PC-9 (cell line): Measurements from ENCODE around the gene MAPRE3. TPM values are rescaled to one million over a fixed set of nuclear protein-coding genes. Genes with fewer than 3 reads are reported as not detected.

Experiments used
- BruUV-seq: library from RNA; stranded (reverse); fragments of 400-500 nt; replicated peaks from 2 replicates; lab custom pipeline; 2021; lab: Mats Ljungman, UMichigan
- CTCF ChIA-PET: fragments of 300-600 bp; sonication (Branson Sonifier 250); formaldehyde crosslinking; loops from one replicate; lab custom pipeline; 2022; ENCODE audit warnings: antibody characterized with exemption; lab: Charles Lee
- POLR2A ChIA-PET: fragments of 300-600 bp; sonication (Branson Sonifier 250); formaldehyde crosslinking; loops from one replicate; lab custom pipeline; 2022; ENCODE audit warnings: antibody characterized with exemption; ENCODE audit not compliant: unreplicated experiment; lab: Charles Lee
- DNase-seq, 2 experiments: peaks; one replicate each; pipeline versions ENCODE4 v3.0.0 to v3.0.0-alpha.2; 2015 to 2022; ENCODE audit warnings: mixed read lengths in 1 of 2
- H2AFZ ChIP-seq: fragments of 200-600 bp; sonication (generic); 2 replicates; pipeline ENCODE4 v1.8.1; 2017; ENCODE audit warnings: antibody characterized with exemption
- H3F3A ChIP-seq: fragments of 200-600 bp; sonication (generic); 2 replicates; pipeline ENCODE4 v1.8.1; 2017; ENCODE audit warnings: antibody characterized with exemption, mild to moderate bottlenecking, low read depth; ENCODE audit not compliant: insufficient read depth
- H3K27ac ChIP-seq: fragments of 200-600 bp; sonication (generic); 2 replicates; pipeline ENCODE4 v1.6.1; 2016; ENCODE audit warnings: mixed run types
- H3K27me3 ChIP-seq: fragments of 200-600 bp; sonication (generic); 2 replicates; pipeline ENCODE4 v1.6.1; 2016; ENCODE audit warnings: low read depth, mixed run types; ENCODE audit not compliant: insufficient read depth
- H3K36me3 ChIP-seq: fragments of 200-600 bp; sonication (generic); 2 replicates; pipeline ENCODE4 v1.6.1; 2016; ENCODE audit warnings: low read depth, mixed run types
- H3K4me1 ChIP-seq: fragments of 200-600 bp; sonication (generic); replicated peaks from 2 replicates; pipeline ENCODE4 v1.6.1; 2016; ENCODE audit warnings: mixed run types; ENCODE audit not compliant: insufficient read depth
- H3K4me2 ChIP-seq: fragments of 200-600 bp; sonication (generic); 2 replicates; pipeline ENCODE4 v1.6.1; 2017; ENCODE audit warnings: mixed run types
- H3K4me3 ChIP-seq: fragments of 200-600 bp; sonication (generic); 2 replicates; pipeline ENCODE4 v1.6.1; 2016; ENCODE audit warnings: mixed run types
- H3K79me2 ChIP-seq: fragments of 200-600 bp; sonication (generic); 2 replicates; pipeline ENCODE4 v1.6.1; 2017; ENCODE audit warnings: low read depth, mixed run types
- H3K9me2 ChIP-seq: fragments of 200-600 bp; sonication (generic); 2 replicates; pipeline ENCODE4 v1.8.1; 2017; ENCODE audit warnings: mild to moderate bottlenecking; ENCODE audit not compliant: insufficient read depth
- H3K9me3 ChIP-seq: fragments of 200-600 bp; sonication (generic); 2 replicates; pipeline ENCODE4 v1.8.1; 2016; ENCODE audit warnings: low read depth; ENCODE audit not compliant: insufficient read depth
- H4K20me1 ChIP-seq: fragments of 200-600 bp; sonication (generic); 2 replicates; pipeline ENCODE4 v1.8.1; 2017; ENCODE audit not compliant: insufficient read depth
- EZH2 ChIP-seq: fragments of 200-600 bp; sonication (generic); IDR thresholded peaks from 2 replicates; pipeline ENCODE4 v1.8.0; 2017; ENCODE audit warnings: antibody characterized with exemption, low read depth
- intact Hi-C: fragments of 100-400 bp; cut with micrococcal nuclease; formaldehyde crosslinking; loops from one replicate; pipeline ENCODE4 v1.10.0; 2022; ENCODE audit not compliant: unreplicated experiment
- total RNA-seq: library from RNA; stranded (reverse); gene quantifications from 2 replicates; pipeline ENCODE4 v1.2.3, GENCODE V29; 2021
- TF ChIP-seq, protein P1 (sequence below): fragments of 200-600 bp; sonication (generic); conservative IDR thresholded peaks from 2 replicates; pipeline ENCODE4 v1.6.1; 2017; ENCODE audit warnings: mixed run types, antibody characterized with exemption, mild to moderate bottlenecking, moderate library complexity

MAPRE3 gene
- total RNA-seq, 1 experiment from 2014 or later = 25.2 TPM

DNA sequence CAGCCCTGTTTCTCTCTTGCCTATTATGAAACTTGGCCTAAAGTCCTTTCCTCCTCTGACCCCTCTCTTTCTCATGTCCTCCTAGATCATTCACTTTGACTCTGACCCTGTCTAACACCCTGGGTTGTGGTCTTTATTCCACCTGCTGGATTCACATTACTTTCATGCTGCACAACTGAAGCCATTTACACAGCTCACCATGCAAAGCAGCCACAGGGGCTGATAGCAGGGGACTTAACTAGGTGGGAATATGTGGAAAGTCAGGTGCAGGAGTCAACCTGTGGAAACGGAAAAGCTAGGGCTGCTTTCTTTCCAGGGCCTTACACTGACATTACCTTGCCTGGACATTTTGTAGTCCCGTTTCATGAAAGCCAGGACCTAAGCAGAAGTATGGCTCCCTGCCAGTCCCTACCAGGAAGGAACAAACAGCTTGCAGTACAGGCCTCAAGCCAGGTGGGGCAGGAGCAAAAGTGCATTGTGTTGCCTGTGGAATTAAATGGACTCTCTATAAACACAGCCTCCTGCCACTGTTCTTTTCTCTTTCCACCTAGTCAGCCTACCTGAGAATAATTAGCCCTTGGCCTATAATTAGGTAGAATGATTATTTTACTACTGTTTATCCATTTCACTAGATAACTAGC lies 11.8 kb downstream of the MAPRE3 start:
- ChIA-PET POLR2A (interaction anchor here (0.6 to 0.8 kb wide), 2 partner anchors 9 to 101 kb away, joined by 3 to 5 read pairs; no protein-coding TSS in a partner anchor), CTCF (interaction anchor here (0.9 to 1.8 kb wide), 2 partner anchors 20 to 35 kb away, joined by 3 to 9 read pairs; no protein-coding TSS in a partner anchor)
- H3K27ac ChIP-seq = no peak overlapping the region
- TF ChIP-seq, protein P1, sequence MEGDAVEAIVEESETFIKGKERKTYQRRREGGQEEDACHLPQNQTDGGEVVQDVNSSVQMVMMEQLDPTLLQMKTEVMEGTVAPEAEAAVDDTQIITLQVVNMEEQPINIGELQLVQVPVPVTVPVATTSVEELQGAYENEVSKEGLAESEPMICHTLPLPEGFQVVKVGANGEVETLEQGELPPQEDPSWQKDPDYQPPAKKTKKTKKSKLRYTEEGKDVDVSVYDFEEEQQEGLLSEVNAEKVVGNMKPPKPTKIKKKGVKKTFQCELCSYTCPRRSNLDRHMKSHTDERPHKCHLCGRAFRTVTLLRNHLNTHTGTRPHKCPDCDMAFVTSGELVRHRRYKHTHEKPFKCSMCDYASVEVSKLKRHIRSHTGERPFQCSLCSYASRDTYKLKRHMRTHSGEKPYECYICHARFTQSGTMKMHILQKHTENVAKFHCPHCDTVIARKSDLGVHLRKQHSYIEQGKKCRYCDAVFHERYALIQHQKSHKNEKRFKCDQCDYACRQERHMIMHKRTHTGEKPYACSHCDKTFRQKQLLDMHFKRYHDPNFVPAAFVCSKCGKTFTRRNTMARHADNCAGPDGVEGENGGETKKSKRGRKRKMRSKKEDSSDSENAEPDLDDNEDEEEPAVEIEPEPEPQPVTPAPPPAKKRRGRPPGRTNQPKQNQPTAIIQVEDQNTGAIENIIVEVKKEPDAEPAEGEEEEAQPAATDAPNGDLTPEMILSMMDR = peak; percentile 63
- TF ChIP-seq EZH2 = no peak
- no peaks in the 10 kb centered on the region for H3K36me3 ChIP-seq
- no peaks in the 10 kb centered on the region for H3K27me3 ChIP-seq
- H3K9me2 ChIP-seq = no peaks in the 10 kb centered on the region
- no TSS peak for BruUV-seq
- peak overlapping the region; percentile 37 for H3K4me2 ChIP-seq
- H4K20me1 ChIP-seq = no peaks in the 10 kb centered on the region
- no peaks in the 10 kb centered on the region for H3K9me3 ChIP-seq
- peaks cover 13% of the 10 kb centered on the region for H3K4me1 ChIP-seq
- intact Hi-C loops = no loop called here
- H3F3A ChIP-seq = no peaks in the 10 kb centered on the region
- H2AFZ ChIP-seq = no peak overlapping the region
- H3K79me2 ChIP-seq = peaks cover 5% of the 10 kb centered on the region; the same call in 1 of the 2 replicates
- no peak overlapping the region for H3K4me3 ChIP-seq
- DNase-seq = peak; percentile 65 to 67

DNA sequence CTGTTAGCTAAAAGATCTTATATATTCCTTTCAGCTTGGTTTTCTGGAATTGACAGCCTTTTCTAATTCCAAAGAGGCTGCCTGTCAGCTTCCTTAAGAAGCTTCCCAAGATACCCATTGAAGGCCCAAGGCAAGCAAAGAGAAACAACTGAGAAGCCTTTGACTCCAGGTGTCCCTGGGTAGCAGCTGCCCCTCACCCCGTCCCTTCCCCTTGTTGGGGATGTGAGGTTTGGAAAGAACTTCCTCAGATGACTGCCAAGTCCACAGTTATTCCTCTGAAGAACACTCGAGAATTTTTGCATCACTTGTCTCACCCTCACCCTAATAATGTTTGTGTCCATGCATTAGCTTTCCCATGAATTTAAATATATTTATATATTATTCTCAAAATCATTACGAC lies 13.3 kb downstream of the MAPRE3 start:
- no TSS peak for BruUV-seq
- no peaks in the 10 kb centered on the region for H4K20me1 ChIP-seq
- no peak overlapping the region for H3K4me3 ChIP-seq
- peaks cover 5% of the 10 kb centered on the region; the same call in 1 of the 2 replicates for H3F3A ChIP-seq
- H3K36me3 ChIP-seq = no peaks in the 10 kb centered on the region
- H3K27me3 ChIP-seq = no peaks in the 10 kb centered on the region
- intact Hi-C loops = no loop called here
- no peak overlapping the region for H3K4me2 ChIP-seq
- H3K79me2 ChIP-seq = peaks cover 5% of the 10 kb centered on the region; the same call in 1 of the 2 replicates
- H3K4me1 ChIP-seq = peaks cover 21% of the 10 kb centered on the region
- H2AFZ ChIP-seq = no peak overlapping the region
- POLR2A ChIA-PET = no interaction called here
- CTCF ChIA-PET = no interaction called here
- no peaks in the 10 kb centered on the region for H3K9me2 ChIP-seq
- no peak for TF ChIP-seq EZH2
- H3K27ac ChIP-seq = no peak overlapping the region
- no peak for DNase-seq
- no peaks in the 10 kb centered on the region for H3K9me3 ChIP-seq

DNA sequence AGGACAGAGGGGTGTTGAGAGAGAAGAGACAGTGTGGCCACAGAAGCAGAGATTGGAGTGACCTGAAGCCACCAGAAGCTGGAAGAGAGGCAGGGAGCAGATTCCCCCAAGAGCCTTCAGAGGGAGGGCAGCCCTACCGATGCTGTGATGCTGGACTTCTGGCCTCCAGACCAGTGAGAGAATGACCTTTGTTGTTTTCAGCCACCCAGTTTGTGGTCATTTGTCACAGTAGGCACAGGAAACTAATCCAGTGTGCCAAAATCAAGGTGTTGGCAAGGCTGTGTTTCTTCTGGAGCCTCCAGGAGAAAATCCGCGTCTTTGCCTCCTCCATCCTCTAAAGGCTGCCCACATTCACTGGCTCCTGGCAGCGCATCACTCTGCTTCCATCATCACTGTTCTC lies 15.4 kb downstream of the MAPRE3 start:
- H3K4me3 ChIP-seq = no peak overlapping the region
- no peaks in the 10 kb centered on the region for H3K9me2 ChIP-seq
- no peaks in the 10 kb centered on the region for H3K9me3 ChIP-seq
- H4K20me1 ChIP-seq = no peaks in the 10 kb centered on the region
- H3K27me3 ChIP-seq = no peaks in the 10 kb centered on the region
- no peak overlapping the region for H2AFZ ChIP-seq
- H3K4me1 ChIP-seq = peaks cover 30% of the 10 kb centered on the region
- no peak overlapping the region for H3K27ac ChIP-seq
- intact Hi-C loops = no loop called here
- TF ChIP-seq EZH2 = no peak
- TF ChIP-seq, protein P1 = no peak
- peaks cover 14% of the 10 kb centered on the region; the same call in 1 of the 2 replicates for H3F3A ChIP-seq
- DNase-seq = no peak
- H3K4me2 ChIP-seq = no peak overlapping the region
- POLR2A ChIA-PET = no interaction called here
- H3K36me3 ChIP-seq = no peaks in the 10 kb centered on the region
- CTCF ChIA-PET = no interaction called here
- peaks cover under 1% of the 10 kb centered on the region; the same call in 1 of the 2 replicates for H3K79me2 ChIP-seq
- no TSS peak for BruUV-seq
